Renal pelvis (tissue), 4 donors: ENCODE results near the gene BCL2L1. TPM values are rescaled to one million over a fixed set of nuclear protein-coding genes. Genes with fewer than 3 reads are reported as not detected.

Source experiments
- DNase-seq: peaks from one replicate; pipeline ENCODE4 v3.0.0-alpha.2; 2013
- polyA plus RNA-seq, 3 donors: library from polyadenylated mRNA; unstranded; fragments of 120-200 nt; gene quantifications; one replicate each; pipeline ENCODE4 v1.2.1, GENCODE V29; 2013; ENCODE audit not compliant: insufficient read length in 3 of 3

Gene BCL2L1
- polyA plus RNA-seq, 3 donors: 80.1 to 84.8 (median 81.1) TPM

- no peak for DNase-seq
These were observed 22.6 kb downstream of the BCL2L1 start for GRCh38 chr20:31699801-31700728.

GRCh38 chr20:31698803-31699718 lies 23.6 kb downstream of the BCL2L1 start:
- DNase-seq: no peak

- no peak for DNase-seq
These were observed 24.3 kb downstream of the BCL2L1 start for GRCh38 chr20:31698243-31698802.

- no peak for DNase-seq
These were observed 26.5 kb downstream of the BCL2L1 start for GRCh38 chr20:31695849-31696804.

GRCh38 chr20:31694842-31695593 lies 27.6 kb downstream of the BCL2L1 start:
- no peak for DNase-seq

- no peak for DNase-seq
These were observed 28.5 kb downstream of the BCL2L1 start for GRCh38 chr20:31693987-31694661.

- no peak for DNase-seq
These were observed 29.3 kb downstream of the BCL2L1 start for GRCh38 chr20:31693402-31693801.

GRCh38 chr20:31691646-31692275 lies 30.9 kb downstream of the BCL2L1 start:
- DNase-seq: no peak

GRCh38 chr20:31690124-31690666 lies 32.5 kb downstream of the BCL2L1 start:
- no peak for DNase-seq

- DNase-seq: no peak
These were observed 33.5 kb downstream of the BCL2L1 start for GRCh38 chr20:31689141-31689540.

- DNase-seq: no peak
These were observed 34.9 kb downstream of the BCL2L1 start for GRCh38 chr20:31687777-31688176.

GRCh38 chr20:31685853-31686643 lies 36.6 kb downstream of the BCL2L1 start:
- no peak for DNase-seq

GRCh38 chr20:31684153-31685015 lies 38.3 kb downstream of the BCL2L1 start:
- DNase-seq: no peak

- DNase-seq: no peak
These were observed 39.7 kb downstream of the BCL2L1 start for GRCh38 chr20:31682927-31683326.

- no peak for DNase-seq
These were observed 40.3 kb downstream of the BCL2L1 start for GRCh38 chr20:31682352-31682751.

GRCh38 chr20:31681769-31682168 lies 40.9 kb downstream of the BCL2L1 start:
- DNase-seq: no peak

- no peak for DNase-seq
These were observed 41.4 kb downstream of the BCL2L1 start for GRCh38 chr20:31681128-31681727.
